GM06990 (cell line): ENCODE results near the gene FEV.

ENCODE experiments used
- DNase-seq: peaks from one replicate; pipeline ENCODE4 v3.0.0-alpha.2; 2011; ENCODE audit not compliant: insufficient read length; ENCODE audit errors: extremely low read depth
- H3K27me3 ChIP-seq: replicated peaks from 2 replicates; pipeline ENCODE4 v1.6.0; 2011; ENCODE audit warnings: low read length; ENCODE audit not compliant: control insufficient read depth, insufficient read depth
- H3K36me3 ChIP-seq: 2 replicates; pipeline ENCODE4 v1.5.1; 2011; ENCODE audit warnings: low read length; ENCODE audit not compliant: control insufficient read depth, insufficient read depth
- H3K4me3 ChIP-seq: replicated peaks from 2 replicates; pipeline ENCODE4 v1.5.1; 2011; ENCODE audit warnings: low read depth, mild to moderate bottlenecking, control low read depth, low read length
- CTCF ChIP-seq: IDR thresholded peaks from 2 replicates; pipeline ENCODE4 v1.5.1; 2011; ENCODE audit warnings: low read length, control low read depth, mild to moderate bottlenecking, inconsistent platforms; ENCODE audit not compliant: insufficient read depth, poor library complexity, severe bottlenecking

Gene FEV

GRCh38 chr2:218970894-218971293 lies 14.1 kb downstream of the FEV start:
- Histone ChIP-seq H3K36me3 (no peaks in the 10 kb centered on the region), H3K27me3 (peaks cover 4% of the 10 kb centered on the region), H3K4me3 (no peak overlapping the region)
- no peak for TF ChIP-seq CTCF
- no peak for DNase-seq

GRCh38 chr2:218964041-218964771 lies 20.8 kb downstream of the FEV start:
- no peak for TF ChIP-seq CTCF
- no peaks in the 10 kb centered on the region for H3K36me3 ChIP-seq
- no peak overlapping the region for H3K4me3 ChIP-seq
- peaks cover 1% of the 10 kb centered on the region for H3K27me3 ChIP-seq
- no peak for DNase-seq

GRCh38 chr2:218963601-218964000 lies 21.4 kb downstream of the FEV start:
- DNase-seq, result no peak
- Histone ChIP-seq H3K4me3 (no peak overlapping the region), H3K27me3 (peaks cover 1% of the 10 kb centered on the region), H3K36me3 (no peaks in the 10 kb centered on the region)
- no peak for TF ChIP-seq CTCF

- Histone ChIP-seq H3K27me3 (peaks cover 1% of the 10 kb centered on the region), H3K4me3 (no peak overlapping the region), H3K36me3 (no peaks in the 10 kb centered on the region)
- no peak for TF ChIP-seq CTCF
- peak; percentile 42 for DNase-seq
These were observed 22.0 kb downstream of the FEV start for GRCh38 chr2:218962859-218963492.

- no peak for TF ChIP-seq CTCF
- H3K4me3 ChIP-seq, result no peak overlapping the region
- DNase-seq, result no peak
- H3K36me3 ChIP-seq, result no peaks in the 10 kb centered on the region
- H3K27me3 ChIP-seq, result peaks cover 1% of the 10 kb centered on the region
These were observed 23.1 kb downstream of the FEV start for GRCh38 chr2:218961651-218962570.
